Sigmoid colon (tissue), 7 donors: ENCODE data around the gene CPNE4. TPM values are rescaled to one million over a fixed set of nuclear protein-coding genes. Genes with fewer than 3 reads are reported as not detected.

ENCODE experiments used
- DNase-seq: peaks from one replicate; pipeline ENCODE4 v3.0.0-alpha.2; 2019
- H3K27ac ChIP-seq, 4 donors: fragments of 200-600 bp; sonication (generic); one replicate each; pipeline ENCODE4 v1.5.1; 2016 to 2019; ENCODE audit warnings: mild to moderate bottlenecking in 1 of 4
- H3K27me3 ChIP-seq, 3 donors: fragments of 200-600 bp; sonication (generic); one replicate each; pipeline ENCODE4 v1.5.1; 2019; ENCODE audit warnings: mild to moderate bottlenecking in 1 of 3
- H3K36me3 ChIP-seq, 4 donors: fragments of 200-600 bp; sonication (generic); one replicate each; pipeline ENCODE4 v1.5.1; 2016 to 2019
- H3K4me1 ChIP-seq, 4 donors: fragments of 200-600 bp; sonication (generic); one replicate each; pipeline ENCODE4 v1.5.1; 2017 to 2019
- H3K4me3 ChIP-seq, 4 donors: fragments of 200-600 bp; sonication (generic); one replicate each; pipeline ENCODE4 v1.5.1; 2017 to 2019; ENCODE audit warnings: mild to moderate bottlenecking in 2 of 4, moderate library complexity in 1 of 4
- H3K9me3 ChIP-seq, 4 donors: fragments of 200-600 bp in 3 of 4; sonication (generic) in 3 of 4; one replicate each; pipeline versions ENCODE4 v1.5.1 to v1.6.1; 2013 to 2019
- EP300 ChIP-seq, 4 donors: sonication (generic); formaldehyde crosslinking; IDR thresholded peaks; one replicate each; pipeline ENCODE4 v1.6.1; 2017; ENCODE audit warnings: antibody characterized with exemption in 4 of 4
- POLR2A ChIP-seq, 2 donors: fragments of 450-650 bp; IDR thresholded peaks; one replicate each; pipeline ENCODE4 v1.6.1; 2016; ENCODE audit warnings: antibody characterized with exemption in 2 of 2, mild to moderate bottlenecking in 2 of 2, moderate library complexity in 2 of 2
- POLR2AphosphoS5 ChIP-seq, 4 donors: sonication (generic); formaldehyde crosslinking; IDR thresholded peaks; one replicate each; pipeline ENCODE4 v1.6.1; 2017; ENCODE audit warnings: antibody characterized with exemption in 4 of 4
- WGBS, 2 donors: extraction: QIAGEN DNeasy Blood & Tissue Kit; methylation state at CpG; one replicate each; pipeline ENCODE4 v1.1.7; 2013; 5-methylcytosine and 5-hydroxymethylcytosine counted together
- intact Hi-C: fragments of 100-400 bp; cut with DNase I; formaldehyde crosslinking; loops from one replicate; pipeline ENCODE4 v1.15.1; 2023
- polyA plus RNA-seq, 3 donors: library from polyadenylated mRNA; stranded (reverse); fragments of 200-250 nt; gene quantifications; one replicate each; pipeline ENCODE4 v1.2.3, GENCODE V29; 2013
- total RNA-seq, 4 donors: library from RNA; depleted of rRNA; stranded (reverse); fragments of >200 nt; gene quantifications; one replicate each; pipeline ENCODE4 v1.1.0, GENCODE V29; 2016
- TF ChIP-seq, protein P1 (sequence below), 4 experiments: fragments of 450-650 bp in 3 of 4; fragments of 200-600 bp in 1 of 4; IDR thresholded peaks; one replicate each; pipeline ENCODE4 v1.5.1; 2016 to 2019; ENCODE audit warnings: antibody characterized with exemption in 4 of 4, mild to moderate bottlenecking in 3 of 4, moderate library complexity in 2 of 4
- donor health status: healthy with polysubstance abuse.
- donor health status: Bipolar disorder and iron deficiency.
- donor health status: healthy.

The CPNE4 gene
- total and polyA plus RNA-seq, 7 donors = 0.23 to 1.1 (median 0.54) TPM; not detected in 2

- no peaks in the 10 kb centered on the region for H3K4me1 ChIP-seq
- no peaks in the 10 kb centered on the region for H3K9me3 ChIP-seq
- no peaks in the 10 kb centered on the region for H3K27me3 ChIP-seq
- intact Hi-C loops = no loop called here
- H3K27ac ChIP-seq = no peak overlapping the region
- no peak overlapping the region for H3K4me3 ChIP-seq
- no peaks in the 10 kb centered on the region for H3K36me3 ChIP-seq
- TF ChIP-seq EP300 (IDR thresholded peaks at IDR 0.05) (no peak), POLR2A (IDR thresholded peaks at IDR 0.05) (no peak), POLR2AphosphoS5 (IDR thresholded peaks at IDR 0.05) (no peak)
- DNase-seq = no peak
- WGBS, 2 donors = 72 to 86% methylated on average over 3 of the region's 3 CpGs
Observed at GRCh38 chr3:131856171-131856570, 178.6 kb downstream of the CPNE4 start.

DNA sequence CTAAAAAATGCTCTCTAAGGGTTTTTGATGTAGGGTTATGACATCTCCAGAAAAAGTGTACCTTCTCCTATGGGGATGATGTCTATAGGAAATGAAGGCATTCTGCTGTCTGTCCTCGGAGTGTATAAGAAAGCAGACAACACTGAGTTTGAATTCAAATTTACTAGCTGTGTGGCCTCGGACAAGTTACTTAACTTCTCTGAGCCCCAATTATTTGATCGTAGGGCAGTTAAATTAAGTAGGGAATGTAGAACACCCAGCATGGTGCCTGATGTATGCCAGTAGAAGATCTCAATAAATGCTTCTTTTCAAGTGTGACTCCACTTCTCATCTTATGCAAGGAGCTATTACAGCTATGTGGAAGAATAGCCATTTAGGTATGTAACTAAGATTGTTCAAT lies 184.6 kb downstream of the CPNE4 start:
- no peaks in the 10 kb centered on the region for H3K9me3 ChIP-seq
- TF ChIP-seq POLR2A (IDR thresholded peaks at IDR 0.05) (no peak), POLR2AphosphoS5 (IDR thresholded peaks at IDR 0.05) (no peak), EP300 (IDR thresholded peaks at IDR 0.05) (no peak)
- TF ChIP-seq, protein P1, sequence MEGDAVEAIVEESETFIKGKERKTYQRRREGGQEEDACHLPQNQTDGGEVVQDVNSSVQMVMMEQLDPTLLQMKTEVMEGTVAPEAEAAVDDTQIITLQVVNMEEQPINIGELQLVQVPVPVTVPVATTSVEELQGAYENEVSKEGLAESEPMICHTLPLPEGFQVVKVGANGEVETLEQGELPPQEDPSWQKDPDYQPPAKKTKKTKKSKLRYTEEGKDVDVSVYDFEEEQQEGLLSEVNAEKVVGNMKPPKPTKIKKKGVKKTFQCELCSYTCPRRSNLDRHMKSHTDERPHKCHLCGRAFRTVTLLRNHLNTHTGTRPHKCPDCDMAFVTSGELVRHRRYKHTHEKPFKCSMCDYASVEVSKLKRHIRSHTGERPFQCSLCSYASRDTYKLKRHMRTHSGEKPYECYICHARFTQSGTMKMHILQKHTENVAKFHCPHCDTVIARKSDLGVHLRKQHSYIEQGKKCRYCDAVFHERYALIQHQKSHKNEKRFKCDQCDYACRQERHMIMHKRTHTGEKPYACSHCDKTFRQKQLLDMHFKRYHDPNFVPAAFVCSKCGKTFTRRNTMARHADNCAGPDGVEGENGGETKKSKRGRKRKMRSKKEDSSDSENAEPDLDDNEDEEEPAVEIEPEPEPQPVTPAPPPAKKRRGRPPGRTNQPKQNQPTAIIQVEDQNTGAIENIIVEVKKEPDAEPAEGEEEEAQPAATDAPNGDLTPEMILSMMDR (IDR thresholded peaks at IDR 0.05) = no peak
- no peak for DNase-seq
- intact Hi-C loops = no loop called here
- no peaks in the 10 kb centered on the region for H3K4me1 ChIP-seq
- H3K27me3 ChIP-seq = no peaks in the 10 kb centered on the region
- no peak overlapping the region for H3K4me3 ChIP-seq
- H3K36me3 ChIP-seq = no peaks in the 10 kb centered on the region
- no peak overlapping the region for H3K27ac ChIP-seq
- 88 to 90% methylated on average over 3 of the region's 3 CpGs for WGBS, 2 donors

GRCh38 chr3:131849616-131850015 lies 185.2 kb downstream of the CPNE4 start:
- no peaks in the 10 kb centered on the region for H3K27me3 ChIP-seq
- H3K4me1 ChIP-seq = no peaks in the 10 kb centered on the region
- H3K4me3 ChIP-seq = no peak overlapping the region
- intact Hi-C loops = no loop called here
- 77 to 88% methylated on average over 2 of the region's 2 CpGs for WGBS, 2 donors
- no peaks in the 10 kb centered on the region for H3K9me3 ChIP-seq
- TF ChIP-seq POLR2AphosphoS5 (IDR thresholded peaks at IDR 0.05) = no peak
- TF ChIP-seq POLR2A (IDR thresholded peaks at IDR 0.05) = no peak
- no peak for TF ChIP-seq EP300 (IDR thresholded peaks at IDR 0.05)
- TF ChIP-seq, protein P1 (IDR thresholded peaks at IDR 0.05) = no peak
- no peak for DNase-seq
- no peaks in the 10 kb centered on the region for H3K36me3 ChIP-seq
- no peak overlapping the region for H3K27ac ChIP-seq

DNA sequence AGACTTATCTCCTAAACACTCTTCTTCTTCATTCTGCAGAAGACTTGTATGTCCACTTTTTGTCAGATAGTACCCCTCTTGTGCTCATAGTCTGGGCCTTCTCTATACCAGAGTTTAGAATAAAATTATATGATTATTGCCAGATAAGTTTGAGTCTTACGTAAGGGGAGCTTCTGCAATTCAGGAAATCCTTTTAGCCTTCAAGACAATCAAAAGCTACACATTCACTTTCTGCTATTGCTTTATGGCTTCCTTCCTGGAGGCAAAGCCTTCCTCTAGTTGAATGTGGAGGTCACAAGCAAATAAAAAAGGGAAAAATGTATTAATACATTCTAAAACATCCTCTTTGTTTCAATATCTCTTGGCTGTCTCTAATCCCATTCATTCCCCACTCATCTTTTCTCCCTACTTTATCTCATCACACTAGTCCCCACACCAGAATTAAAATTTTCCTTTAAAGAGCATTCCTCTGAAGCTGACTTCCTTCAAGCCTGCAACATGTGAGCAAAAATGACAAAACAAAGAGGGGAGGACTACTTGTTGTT lies 186.8 kb downstream of the CPNE4 start:
- no peak for DNase-seq
- Histone ChIP-seq H3K27ac (no peak overlapping the region), H3K4me1 (no peaks in the 10 kb centered on the region), H3K27me3 (no peaks in the 10 kb centered on the region), H3K9me3 (no peaks in the 10 kb centered on the region), H3K36me3 (no peaks in the 10 kb centered on the region), H3K4me3 (no peak overlapping the region)
- TF ChIP-seq POLR2A (IDR thresholded peaks at IDR 0.05) = no peak
- no peak for TF ChIP-seq POLR2AphosphoS5 (IDR thresholded peaks at IDR 0.05)
- TF ChIP-seq, protein P1 (IDR thresholded peaks at IDR 0.05) = no peak
- TF ChIP-seq EP300 (IDR thresholded peaks at IDR 0.05) = no peak
- intact Hi-C loops = no loop called here
- 33 to 50% methylated on average over 1 of the region's 1 CpG for WGBS, 2 donors

- 42 to 78% methylated on average over 3 of the region's 3 CpGs for WGBS, 2 donors
- no peak overlapping the region for H3K4me3 ChIP-seq
- intact Hi-C loops = no loop called here
- DNase-seq = no peak
- no peaks in the 10 kb centered on the region for H3K4me1 ChIP-seq
- no peak for TF ChIP-seq POLR2A (IDR thresholded peaks at IDR 0.05)
- TF ChIP-seq POLR2AphosphoS5 (IDR thresholded peaks at IDR 0.05) = no peak
- TF ChIP-seq, protein P1 (IDR thresholded peaks at IDR 0.05) = no peak
- TF ChIP-seq EP300 (IDR thresholded peaks at IDR 0.05) = no peak
- H3K27ac ChIP-seq = no peak overlapping the region
- no peaks in the 10 kb centered on the region for H3K36me3 ChIP-seq
- H3K9me3 ChIP-seq = no peaks in the 10 kb centered on the region
- H3K27me3 ChIP-seq = no peaks in the 10 kb centered on the region
Observed at GRCh38 chr3:131846296-131846924, 188.4 kb downstream of the CPNE4 start.
